ENCODE data around the gene POLG.

Gene POLG

DNA sequence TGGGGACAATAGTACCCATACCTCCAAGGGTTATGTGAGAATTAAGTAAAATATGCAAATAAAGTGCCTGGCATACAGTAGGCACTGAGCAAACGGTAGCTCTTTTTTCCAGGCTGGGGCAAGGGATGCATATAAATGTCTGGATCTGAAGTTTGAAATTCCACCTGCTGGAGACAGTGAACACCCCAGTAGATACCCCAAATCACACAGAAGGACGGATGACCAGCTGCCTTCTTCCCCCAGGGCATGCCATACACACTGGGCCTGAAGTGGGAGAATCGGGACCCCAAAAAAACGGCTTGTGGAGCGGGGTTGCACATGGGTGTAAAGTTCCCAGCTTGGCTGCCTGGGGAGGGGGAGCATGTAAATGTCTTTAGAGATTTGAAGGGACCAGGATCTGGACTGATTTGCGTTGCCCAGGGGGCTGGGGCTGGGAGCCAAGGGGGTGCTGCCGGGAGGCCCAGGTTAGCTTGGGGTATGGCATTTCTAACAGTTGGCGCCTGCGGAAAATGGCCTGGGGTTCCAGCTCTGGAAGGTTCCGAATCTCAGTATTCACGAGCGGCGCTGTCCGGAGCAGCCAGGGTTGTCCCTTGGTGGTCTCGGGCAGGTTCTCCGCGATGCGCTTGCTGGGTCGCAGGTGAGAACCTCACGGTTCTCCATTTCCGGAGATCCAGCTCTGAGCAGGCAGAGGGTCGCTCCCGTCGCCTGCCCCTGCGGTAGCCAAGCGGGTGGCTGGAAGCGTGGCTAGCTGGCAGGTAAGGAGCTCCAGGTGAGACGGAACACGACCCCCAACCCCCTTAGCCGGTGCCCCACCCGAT, 42.6 kb upstream of the POLG start:
- TF ChIP-seq POLR2A (IDR thresholded peaks at IDR 0.05; ENCODE audit: low read depth, low read length) (no peak), TAF1 (IDR thresholded peaks at IDR 0.05; ENCODE audit: borderline replicate concordance, low read depth, low read length) (no peak), POLR2AphosphoS5 (IDR thresholded peaks at IDR 0.05; ENCODE audit: low read depth, low read length) (no peak)
- DNase-seq (ENCODE audit: insufficient read length) (no peak), FAIRE-seq (no peak)

- DNase-seq (ENCODE audit: insufficient read length): no peak
- FAIRE-seq: no peak
- TF ChIP-seq POLR2A (IDR thresholded peaks at IDR 0.05; ENCODE audit: low read depth, low read length) (no peak), POLR2AphosphoS5 (IDR thresholded peaks at IDR 0.05; ENCODE audit: low read depth, low read length) (no peak)
These were observed 41.8 kb upstream of the POLG start for GRCh38 chr15:89376388-89376787.

DNA sequence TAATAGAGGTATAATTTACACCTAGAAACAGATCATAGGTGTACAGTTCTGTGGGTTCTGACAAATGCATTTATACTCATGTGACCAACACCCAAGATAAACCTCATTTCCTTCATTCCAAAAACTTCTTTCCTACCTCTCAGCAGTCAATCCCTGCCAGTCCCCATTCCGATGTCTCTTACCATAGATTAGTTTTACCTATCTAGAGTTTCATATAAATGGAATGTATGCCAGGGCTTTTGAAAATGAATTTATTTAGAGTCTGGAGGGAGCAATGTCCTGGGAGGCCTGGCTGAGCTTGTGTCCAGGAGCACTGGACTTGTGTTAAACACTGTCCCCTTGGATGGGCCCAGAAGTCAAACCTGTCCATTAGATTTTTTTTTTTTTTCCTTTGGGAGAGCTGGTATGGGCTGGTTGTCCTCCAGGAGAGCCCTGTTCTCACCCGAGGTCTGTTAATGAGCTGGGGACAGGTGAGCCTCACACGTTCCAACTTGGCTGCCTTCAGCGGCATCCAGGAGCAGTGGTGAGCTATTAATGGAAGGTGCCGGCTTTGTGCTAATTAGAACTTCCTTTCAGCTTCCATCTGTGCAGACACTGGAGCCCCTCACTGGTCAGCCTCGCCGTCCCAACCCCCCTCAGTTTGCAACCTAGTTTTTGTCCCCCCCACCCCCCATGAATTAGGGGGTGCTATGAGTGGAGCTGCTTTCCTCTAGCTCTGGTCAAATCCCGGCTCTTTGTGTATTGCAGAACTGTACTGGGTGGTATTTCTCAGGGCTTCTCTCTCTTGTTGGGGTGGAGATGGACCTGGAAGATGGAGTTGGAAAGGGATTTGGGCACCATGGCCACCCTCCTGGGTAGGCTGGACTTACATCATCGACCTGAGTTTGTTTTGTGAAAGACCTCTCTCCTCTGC, 40.7 kb upstream of the POLG start:
- no peak for DNase-seq (ENCODE audit: insufficient read length)
- FAIRE-seq: no peak
- TF ChIP-seq POLR2A (IDR thresholded peaks at IDR 0.05; ENCODE audit: low read depth, low read length): no peak
- no peak for TF ChIP-seq TAF1 (IDR thresholded peaks at IDR 0.05; ENCODE audit: borderline replicate concordance, low read depth, low read length)
- TF ChIP-seq POLR2AphosphoS5 (IDR thresholded peaks at IDR 0.05; ENCODE audit: low read depth, low read length): no peak

GRCh38 chr15:89374086-89374981, 39.7 kb upstream of the POLG start:
- FAIRE-seq (no peak), DNase-seq (ENCODE audit: insufficient read length) (no peak)
- TF ChIP-seq TAF1 (IDR thresholded peaks at IDR 0.05; ENCODE audit: borderline replicate concordance, low read depth, low read length) (no peak), POLR2AphosphoS5 (IDR thresholded peaks at IDR 0.05; ENCODE audit: low read depth, low read length) (no peak), POLR2A (IDR thresholded peaks at IDR 0.05; ENCODE audit: low read depth, low read length) (no peak)

GRCh38 chr15:89372069-89372935, 37.7 kb upstream of the POLG start:
- TF ChIP-seq TAF1 (IDR thresholded peaks at IDR 0.05; ENCODE audit: borderline replicate concordance, low read depth, low read length) (no peak), POLR2A (IDR thresholded peaks at IDR 0.05; ENCODE audit: low read depth, low read length) (no peak), POLR2AphosphoS5 (IDR thresholded peaks at IDR 0.05; ENCODE audit: low read depth, low read length) (no peak)
- FAIRE-seq (no peak), DNase-seq (ENCODE audit: insufficient read length) (no peak)

GRCh38 chr15:89371228-89372044, 36.8 kb upstream of the POLG start:
- DNase-seq (ENCODE audit: insufficient read length): no peak
- TF ChIP-seq POLR2AphosphoS5 (IDR thresholded peaks at IDR 0.05; ENCODE audit: low read depth, low read length): no peak
- FAIRE-seq: no peak

GRCh38 chr15:89370978-89371227, 36.3 kb upstream of the POLG start:
- DNase-seq (ENCODE audit: insufficient read length) (no peak), FAIRE-seq (no peak)
- TF ChIP-seq TAF1 (IDR thresholded peaks at IDR 0.05; ENCODE audit: borderline replicate concordance, low read depth, low read length) (no peak), POLR2A (IDR thresholded peaks at IDR 0.05; ENCODE audit: low read depth, low read length) (no peak), POLR2AphosphoS5 (IDR thresholded peaks at IDR 0.05; ENCODE audit: low read depth, low read length) (no peak)

DNA sequence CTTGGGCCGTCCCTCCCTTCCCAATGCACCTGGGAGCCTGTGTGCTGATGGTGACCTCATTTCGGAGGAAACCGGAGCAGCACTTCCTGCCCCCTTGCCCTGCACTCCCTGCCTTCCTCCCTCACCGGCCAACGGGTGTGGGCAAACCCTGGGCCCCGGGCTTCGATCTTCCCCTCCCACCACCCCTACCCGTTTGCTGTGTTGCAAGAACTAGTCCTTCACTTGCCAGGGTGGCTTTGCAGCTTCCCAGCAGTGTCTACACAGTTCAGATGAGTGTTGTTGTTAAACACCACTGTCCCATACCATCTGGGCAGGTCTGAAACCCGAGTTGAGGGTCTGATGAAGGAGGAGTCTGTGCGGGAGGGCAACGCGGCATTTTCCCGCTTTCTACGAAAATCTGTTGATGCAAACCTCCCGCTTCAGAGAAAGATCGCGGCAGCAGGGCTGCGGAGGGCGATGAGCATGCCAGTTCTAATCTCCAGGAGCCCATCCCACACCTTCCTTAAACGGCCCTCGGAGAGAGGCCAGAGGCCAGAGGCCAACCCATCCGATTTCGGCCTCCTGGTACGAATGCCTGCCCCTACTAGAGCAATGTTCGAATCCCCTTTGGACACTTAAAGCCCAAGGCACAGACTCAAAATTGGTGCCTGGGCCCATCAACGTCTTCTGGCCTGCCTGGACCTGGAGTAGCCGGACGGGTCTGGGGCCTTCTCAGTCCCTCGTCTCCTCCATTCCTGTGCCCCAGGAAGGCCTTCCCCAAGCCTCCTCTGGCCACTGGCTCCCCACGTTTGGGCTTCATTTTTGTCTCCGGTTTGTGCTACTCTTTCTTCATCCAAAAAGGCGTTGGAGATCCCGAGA, 35.7 kb upstream of the POLG start:
- DNase-seq (ENCODE audit: insufficient read length) (no peak), FAIRE-seq (no peak)

DNA sequence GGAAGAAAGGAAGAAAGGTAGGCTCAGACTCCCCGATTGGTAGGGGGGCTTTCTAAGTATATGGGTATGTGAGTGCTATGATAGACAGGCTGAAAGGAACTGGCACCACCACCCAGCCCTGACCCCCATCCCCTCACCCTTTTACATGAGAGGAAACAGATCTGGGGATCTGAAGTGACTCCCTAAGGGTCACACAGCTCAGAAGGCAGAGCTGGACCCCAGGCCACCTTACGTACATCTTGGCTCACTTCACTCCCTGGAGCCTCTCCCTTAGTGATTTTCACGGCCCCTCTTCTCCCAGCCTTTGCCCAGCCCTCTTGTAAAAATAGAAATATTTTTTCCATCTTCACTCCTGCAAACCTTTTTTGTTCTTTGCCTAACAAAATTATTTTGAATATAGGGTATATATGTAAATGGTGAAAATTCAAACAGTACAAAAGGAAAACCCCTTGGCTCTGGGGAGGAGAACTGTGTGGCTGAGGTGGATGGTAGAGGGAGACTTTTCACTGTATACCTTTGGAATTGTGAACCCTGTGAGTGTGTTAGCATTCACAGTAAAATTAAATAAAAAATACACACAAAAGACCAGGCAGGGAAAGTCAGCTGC, 34.8 kb upstream of the POLG start:
- TF ChIP-seq POLR2AphosphoS5 (IDR thresholded peaks at IDR 0.05; ENCODE audit: low read depth, low read length) (no peak), TAF1 (IDR thresholded peaks at IDR 0.05; ENCODE audit: borderline replicate concordance, low read depth, low read length) (no peak)
- no peak for DNase-seq (ENCODE audit: insufficient read length)

More for the DNA sequence above, 35.7 kb upstream of the POLG start:
- no peak for TF ChIP-seq POLR2A (IDR thresholded peaks at IDR 0.05; ENCODE audit: low read depth, low read length)
- no peak for TF ChIP-seq POLR2AphosphoS5 (IDR thresholded peaks at IDR 0.05; ENCODE audit: low read depth, low read length)
- TF ChIP-seq TAF1 (IDR thresholded peaks at IDR 0.05; ENCODE audit: borderline replicate concordance, low read depth, low read length): no peak

More for the DNA sequence above, 34.8 kb upstream of the POLG start:
- no peak for FAIRE-seq

All from GM12892 (cell line).